Retina (tissue), 1 donor: Measurements from ENCODE around the gene SDK2.

ENCODE experiments used
- DNase-seq: peaks from one replicate; pipeline ENCODE4 v3.0.0-alpha.2; 2016

Gene SDK2

DNA sequence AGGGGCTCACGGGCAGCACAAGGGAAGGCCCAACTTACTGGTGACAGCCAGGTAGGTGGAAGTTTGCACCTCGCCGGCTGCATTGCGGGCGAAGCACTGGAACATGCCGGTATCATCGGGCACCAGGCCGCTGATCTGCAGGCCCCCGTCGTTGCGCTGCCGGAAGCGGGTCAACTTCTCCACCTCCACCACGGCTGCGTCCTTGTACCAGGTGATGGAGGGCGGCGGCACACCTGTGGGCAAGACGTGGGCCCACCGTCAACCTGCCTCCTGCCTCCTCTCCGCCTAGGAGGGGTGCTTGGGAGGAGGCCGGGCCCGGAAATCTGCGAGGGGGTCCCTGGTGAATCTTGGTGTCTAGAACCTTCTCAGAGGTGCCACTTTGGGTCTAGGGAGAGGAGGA lies 208.8 kb downstream of the SDK2 start:
- no peak for DNase-seq

DNA sequence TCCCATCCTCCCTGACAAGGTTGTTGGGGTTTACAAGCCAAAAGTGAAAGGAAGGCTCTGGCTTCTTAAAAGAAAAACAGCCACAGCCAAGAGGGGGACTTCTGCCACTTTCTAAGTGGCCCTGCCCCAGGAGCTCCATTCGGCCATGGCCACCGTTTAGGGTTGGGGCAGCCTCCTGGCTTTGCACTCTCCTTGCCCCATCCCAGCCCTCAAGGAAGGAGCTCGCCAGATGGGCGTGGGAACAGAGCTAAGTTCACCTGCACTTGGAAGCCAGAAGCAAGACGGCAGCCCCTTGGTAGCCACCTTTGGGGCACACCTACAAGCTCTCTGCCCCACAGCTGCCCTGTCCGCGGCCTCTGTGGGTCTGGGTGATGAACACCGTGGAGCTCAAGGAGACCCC lies 210.1 kb downstream of the SDK2 start:
- no peak for DNase-seq

DNA sequence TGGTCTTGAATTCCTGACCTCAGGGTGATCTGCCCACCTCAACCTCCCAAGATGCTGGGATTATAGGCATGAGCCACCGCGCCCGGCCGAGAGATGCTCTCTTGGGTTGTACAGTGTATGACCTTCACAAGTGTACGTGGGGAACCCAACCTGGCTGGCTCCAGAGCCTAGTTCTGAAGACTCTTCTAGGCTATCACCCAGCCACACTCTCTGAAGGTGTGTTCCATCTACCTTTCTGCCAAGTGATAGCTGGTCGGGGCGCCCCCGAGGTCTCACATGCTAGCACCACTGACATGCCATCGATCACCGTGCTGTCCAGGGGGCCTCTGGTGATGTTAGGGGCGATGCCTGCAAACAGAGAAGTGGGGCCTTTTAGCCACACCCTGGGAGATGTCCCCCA lies 210.7 kb downstream of the SDK2 start:
- DNase-seq = no peak

DNA sequence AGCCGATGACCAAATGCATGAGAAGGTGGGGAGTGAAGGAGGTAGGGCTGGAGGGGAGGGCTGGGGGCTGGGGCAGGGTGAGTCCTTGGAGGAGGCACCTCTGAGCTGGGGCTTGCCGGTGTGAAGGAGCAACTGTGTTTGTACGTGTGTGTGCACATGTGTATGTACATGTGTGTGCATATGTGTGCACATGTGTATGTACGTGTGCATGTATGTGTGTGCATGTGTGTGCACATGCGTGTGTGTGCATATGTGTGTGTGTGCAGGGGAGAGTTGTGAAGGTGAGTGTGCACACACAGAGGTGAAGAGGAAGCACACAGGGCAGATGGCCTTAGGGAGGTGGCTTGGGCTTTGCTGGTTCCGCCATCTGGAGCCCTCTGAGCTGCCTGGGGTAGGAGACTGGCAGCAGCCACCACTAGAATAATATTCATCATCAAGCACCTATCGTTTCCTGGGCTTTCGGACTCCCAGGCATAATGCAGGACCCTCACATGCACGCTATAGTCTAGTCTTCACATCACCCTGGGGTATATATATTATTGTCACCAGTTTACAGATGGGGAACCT lies 211.5 kb downstream of the SDK2 start:
- DNase-seq = no peak

DNA sequence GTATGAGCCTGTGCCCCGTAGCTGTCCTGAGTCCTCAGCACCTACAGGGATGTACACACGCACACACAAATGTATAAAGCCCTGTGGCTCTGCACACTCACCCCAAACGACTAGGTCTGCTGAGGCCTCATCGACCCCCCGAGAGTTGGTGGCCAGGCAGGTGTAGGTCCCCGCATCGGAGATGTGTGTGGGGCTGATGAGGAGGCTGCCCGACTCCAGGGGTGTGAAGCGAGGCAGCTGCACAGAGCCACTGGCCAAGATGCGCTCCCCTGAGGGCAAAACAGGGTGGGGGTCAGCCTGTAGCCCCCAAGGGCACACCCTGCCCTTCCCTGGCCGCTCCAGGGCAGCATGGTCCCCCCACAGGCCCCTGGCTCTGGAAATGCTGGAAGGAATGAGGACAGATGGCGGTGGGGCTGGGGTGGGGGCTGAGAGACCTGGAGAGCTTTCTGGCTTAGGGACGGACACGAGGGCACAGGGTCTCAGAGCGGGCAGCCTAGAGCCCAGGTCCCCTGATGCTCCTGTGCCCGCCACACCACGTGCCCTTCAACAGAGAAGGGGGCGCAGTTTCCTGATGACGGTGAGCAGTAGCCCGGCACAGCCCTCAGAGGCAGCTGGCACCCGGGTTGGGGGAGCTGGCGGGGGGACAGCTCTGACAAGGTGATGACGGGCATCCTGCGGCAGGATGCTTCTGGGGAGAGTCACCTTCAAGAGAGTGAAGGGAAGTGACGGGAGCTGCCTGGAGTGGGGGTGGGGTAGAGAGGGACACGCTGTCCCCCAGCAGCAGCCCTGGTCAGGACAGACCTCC lies 212.6 kb downstream of the SDK2 start:
- DNase-seq = no peak

DNA sequence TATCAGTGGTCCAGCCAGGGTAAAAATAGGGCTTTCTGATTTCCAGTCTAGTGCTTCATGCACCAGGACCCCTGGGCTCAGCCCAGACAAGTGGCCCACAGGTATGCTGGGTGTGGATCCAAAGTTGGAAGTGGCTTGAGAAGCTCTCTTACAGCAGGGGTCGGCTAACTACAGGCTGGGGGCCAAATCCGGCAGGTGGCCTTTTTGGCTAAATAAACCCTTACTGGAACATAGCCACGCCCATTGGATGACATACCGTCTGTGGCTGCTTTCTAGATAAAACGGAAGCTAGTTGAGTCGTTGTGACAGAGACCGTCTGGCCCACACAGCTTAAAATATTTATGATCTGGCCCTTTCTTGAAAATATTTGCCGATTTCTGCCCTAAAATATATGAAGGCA lies 213.4 kb downstream of the SDK2 start:
- DNase-seq = no peak

DNA sequence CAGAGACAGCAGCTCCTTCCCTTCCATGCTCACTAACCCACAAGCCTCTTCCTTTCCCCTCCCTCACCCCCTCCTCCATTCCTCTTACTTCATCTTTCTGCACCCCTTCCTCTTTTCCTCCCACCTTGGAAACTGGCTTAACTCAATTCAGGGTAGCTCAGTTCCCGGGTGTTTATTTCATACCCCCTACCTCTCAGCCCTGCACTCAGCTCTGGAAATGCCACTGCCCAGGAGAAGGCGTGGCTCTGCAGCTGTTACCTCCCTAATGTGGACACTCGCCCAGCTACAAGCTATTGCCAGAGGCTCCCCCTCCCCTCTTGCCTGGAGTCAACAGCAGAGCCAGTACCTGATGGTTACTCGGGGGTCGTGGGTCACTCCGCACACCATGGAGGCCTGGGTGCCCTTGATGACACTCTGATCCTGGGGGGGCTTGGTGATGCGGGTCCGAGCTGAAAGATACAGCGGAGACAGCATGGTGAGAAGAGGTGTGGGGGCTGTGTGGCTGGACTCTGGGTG lies 214.0 kb downstream of the SDK2 start:
- DNase-seq = no peak

DNA sequence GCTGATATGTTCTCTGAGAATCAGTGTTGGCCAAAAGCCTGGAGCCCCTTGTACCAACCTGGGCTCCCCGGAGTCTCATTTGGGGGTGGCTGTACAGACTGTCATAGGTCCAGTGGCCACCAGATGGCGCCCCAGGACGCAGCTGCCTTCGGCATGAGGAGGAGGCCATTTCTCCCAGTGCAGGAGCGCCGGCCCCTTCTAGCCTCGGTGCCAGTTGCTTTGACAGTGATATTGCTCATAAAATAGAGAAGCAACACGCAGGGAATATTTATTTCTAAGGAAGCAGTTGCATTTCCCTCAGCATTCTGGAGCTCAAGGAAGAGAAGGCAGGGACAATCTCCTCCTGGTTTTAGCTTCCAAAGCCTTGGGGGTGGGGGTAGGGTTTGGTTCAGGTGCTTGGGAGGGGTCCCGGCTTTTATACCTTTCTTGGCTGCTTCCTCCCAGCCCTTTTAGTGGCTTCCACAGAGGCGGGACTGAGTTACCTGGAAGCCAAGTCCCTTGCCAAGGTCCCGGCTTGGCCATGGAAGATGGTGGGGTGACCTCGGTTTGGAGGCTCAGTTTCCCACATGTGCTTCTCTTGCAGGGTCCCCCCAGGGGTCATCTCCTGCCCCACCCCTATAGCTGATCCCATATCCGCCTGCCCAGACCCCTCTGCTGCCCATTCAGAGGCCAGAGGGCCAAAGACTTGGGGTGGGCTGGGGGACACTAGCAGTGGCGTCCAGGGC lies 214.6 kb downstream of the SDK2 start:
- DNase-seq = peak; percentile 91

DNA sequence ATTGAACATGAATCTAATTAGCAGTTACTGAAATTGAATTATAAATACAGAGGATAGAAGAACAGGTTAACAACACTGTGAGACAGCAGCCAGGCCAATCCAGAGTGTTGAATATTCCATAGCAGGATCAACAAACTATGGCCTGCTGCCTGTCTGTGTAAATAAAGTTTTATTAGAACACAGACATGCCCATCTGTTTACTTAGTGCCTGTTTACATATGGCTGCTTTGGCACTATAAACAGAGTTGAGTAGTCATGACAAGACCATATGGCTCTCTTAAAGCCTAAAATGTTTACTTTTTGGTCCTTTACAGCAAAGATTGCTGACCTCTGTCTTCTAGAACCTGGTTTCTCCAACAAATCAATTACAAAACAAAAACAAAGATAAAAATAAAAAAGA lies 217.0 kb downstream of the SDK2 start:
- DNase-seq = no peak

DNA sequence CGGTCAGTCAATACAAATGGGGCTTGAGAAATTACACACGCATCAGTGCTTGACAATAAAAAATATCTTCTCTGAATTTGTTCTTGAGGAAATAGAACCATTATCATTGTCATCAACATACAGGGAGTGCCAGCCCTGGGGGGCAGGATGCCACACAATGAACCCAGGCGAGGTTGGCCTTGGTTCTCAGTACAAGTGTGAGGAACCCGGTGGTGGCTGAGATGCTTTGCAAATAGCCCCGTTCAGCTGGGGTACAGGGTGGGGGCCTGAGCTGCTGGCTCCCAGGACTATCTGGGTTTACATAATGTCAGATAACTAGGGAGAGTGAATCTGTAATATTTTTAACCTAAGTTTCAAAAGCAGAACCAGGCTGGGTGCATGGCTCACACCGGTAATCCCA lies 219.7 kb downstream of the SDK2 start:
- no peak for DNase-seq

DNA sequence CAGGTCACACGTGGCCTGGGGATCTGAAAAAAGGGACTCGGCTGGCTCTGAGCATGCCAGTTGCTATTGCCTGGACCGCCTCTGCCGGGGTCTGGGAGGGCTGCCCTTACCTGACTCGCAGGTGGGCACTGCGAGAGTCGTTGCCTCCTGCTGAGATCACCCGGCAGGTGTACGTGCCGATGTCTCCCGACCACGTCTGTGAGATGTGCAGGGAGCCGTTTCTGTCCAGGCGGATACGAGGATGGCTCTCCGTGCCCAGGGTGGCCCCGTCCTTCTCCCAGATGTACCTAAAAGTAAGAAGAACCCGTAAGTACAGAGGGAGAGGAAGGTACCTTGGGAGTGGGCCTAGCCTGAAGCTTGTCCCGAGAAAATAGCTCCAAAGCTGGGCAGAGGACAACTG lies 220.4 kb downstream of the SDK2 start:
- DNase-seq = no peak

DNA sequence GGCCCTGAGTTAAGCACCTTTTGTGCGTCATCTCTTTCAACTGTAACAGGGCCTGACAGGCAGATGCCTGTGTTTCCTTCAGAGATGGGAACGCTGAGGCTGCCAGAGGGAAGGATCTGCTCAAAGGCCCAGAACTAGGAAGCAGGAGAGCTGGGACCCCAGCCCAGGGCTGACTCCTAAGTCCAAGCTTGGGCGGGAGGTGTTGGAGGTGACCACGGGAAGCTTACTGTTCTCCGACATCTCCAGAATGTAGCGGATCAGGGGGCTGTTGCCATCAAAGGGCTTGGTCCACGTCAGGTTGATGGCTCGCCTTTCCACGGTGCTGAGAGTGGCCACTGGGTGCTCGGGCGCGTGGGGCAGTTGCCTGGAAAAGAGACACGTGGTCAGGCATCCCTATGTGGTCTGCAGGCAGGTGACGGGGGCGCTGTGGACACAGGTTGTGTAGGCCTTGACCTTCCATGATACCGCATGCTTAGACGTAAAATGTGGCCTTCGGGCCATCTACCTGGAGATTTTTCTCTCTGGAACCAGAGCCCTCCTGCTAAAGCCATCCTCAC lies 221.0 kb downstream of the SDK2 start:
- no peak for DNase-seq

DNA sequence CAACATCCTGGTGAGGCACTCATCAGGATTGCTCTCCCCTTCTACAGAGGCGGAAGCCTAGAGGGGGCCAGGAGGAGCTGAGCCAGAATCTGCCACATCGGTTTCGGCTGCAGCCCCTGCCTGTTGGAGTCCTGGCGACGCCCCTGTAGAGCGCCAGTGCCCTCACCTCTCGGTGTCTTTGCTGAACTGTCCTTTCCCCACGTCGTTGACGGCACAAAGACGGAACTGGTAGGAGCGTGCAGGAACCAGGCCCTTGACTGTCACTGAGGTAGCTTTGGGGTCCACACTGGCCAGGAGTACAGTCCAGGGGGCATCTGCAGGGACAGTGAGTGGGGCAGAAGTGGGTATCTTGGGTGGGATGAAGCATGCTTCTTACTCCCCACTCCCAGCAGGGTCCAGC lies 222.1 kb downstream of the SDK2 start:
- DNase-seq = no peak

DNA sequence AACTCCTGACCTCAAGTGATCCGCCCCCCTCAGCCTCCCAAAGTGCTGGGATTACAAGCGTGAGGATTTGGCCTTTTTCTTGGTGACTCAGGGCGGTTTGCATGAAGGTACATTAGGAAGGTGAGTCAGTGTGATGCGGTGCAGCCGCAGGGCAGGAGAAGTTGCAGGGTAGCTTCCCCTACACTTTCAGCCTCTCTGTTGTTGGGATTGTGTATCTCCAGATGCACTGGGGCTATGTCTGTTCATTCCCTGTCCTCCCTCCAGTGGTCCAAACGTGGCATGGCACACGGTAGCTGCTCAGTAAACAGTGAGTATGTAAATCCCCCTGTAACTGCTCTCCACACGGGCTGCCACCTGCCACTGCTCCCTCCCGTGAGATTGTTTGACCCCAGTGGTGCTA lies 223.3 kb downstream of the SDK2 start:
- DNase-seq = no peak

DNA sequence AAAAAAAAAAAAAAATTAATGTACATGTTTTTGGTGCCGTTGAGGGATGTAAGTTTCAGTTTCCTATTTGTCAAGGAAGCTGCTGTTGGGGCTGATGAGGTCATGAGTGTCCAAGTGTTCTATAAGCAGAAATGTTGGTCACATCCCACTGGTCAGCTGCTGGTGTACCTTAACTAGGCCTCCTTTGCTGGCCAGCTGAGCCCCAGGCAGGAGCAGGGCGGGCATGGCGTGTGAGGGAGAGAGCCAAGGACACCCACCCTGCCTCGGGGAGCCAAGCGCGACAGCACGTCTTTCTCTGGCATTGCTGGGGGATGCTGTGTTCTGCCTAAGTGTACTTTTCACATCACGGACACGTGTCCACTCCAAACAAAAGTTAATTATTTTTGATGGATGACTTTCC lies 224.4 kb downstream of the SDK2 start:
- no peak for DNase-seq

DNA sequence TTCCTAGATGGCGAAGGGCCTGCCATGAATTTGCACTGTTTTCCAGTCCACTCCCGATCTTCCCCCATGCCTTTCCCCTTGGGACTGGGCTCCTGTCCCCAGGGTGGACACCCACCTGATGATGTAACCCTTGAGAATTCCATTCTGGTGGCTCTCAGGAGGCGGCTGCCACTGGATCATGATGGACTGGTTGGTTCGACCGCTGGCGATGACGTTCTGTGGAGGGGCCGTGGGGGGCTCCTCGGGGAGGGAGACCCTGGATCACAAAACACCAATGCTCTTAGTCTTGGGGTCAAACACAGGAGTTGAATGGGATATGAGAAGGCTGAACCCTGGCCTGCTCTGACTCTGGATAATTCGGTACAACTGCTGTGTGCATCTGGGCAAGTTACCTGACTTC lies 225.2 kb downstream of the SDK2 start:
- DNase-seq = no peak

DNA sequence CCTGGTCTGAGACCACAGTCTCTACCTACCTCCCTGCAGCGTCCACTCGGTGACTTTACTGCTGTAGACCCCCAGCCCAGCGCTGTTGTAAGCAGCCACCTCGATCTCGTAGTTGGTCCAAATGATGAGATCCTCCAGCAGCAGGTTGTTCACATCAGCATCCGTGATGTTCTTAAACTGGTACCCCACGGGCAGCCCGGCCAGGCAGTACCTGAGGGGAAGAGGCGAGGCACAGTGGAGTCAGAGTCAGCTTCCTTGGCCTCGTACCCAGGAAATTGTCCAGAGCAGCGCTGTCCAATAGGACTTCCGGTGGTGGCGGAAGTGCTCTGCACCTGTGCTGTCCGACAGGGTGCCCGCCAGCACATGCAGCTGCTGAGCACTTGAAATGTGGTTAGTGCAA lies 228.5 kb downstream of the SDK2 start:
- DNase-seq = no peak

DNA sequence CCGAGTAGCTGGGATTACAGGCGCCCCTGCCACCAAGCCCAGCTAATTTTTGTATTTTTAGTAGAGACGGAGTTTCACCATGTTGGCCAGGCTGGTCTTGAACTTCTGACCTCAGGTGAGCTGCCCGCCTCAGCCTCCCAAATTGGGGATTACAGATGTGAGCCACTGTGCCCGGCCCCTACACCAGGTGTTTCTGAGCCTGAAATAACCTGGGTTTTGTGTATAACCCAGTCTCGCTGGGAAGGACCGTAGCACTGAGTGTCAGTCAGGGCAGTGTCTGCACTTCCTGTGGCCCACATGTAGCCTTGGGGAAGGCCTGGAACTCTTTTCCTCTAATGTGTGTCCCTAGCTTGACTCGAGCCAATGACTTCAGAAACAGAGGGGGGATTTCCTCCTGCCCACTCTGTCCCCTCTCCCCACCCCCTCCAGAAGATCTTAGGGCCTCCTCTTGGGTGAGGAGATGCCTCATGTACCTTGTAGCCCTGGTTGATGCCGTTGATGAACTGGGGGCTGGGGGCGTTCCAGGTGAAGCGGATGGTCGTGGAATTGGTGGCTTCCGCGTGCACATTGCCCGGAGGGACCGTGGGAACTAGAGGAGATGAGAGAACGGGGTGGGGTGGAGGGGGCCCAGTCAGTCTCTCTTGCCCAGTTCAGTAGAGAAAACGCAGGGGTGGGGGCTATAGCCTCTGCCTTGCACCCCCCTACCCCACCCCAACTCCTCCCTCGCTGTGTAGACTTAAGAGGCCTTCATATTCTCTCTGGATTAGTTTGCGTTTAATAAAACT lies 229.9 kb downstream of the SDK2 start:
- DNase-seq = no peak

DNA sequence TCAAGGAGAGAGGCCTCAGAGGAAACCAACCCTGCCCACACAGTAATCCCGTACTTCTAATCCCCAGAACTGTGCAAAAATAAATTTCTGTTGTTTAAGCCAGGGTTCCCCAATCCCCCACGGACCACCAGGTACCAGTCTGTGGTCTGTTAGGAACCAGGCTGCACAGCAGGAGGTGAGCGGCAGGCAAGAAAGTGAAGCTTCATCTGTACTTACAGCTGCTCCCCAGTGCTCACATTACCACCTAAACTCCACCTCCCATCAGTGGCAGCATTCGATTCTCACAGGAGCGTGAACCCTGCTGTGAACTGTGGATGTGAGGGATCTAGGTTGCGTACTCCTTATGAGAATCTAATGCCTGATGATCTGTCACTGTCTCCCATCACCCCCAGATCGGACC lies 231.3 kb downstream of the SDK2 start:
- DNase-seq = no peak

DNA sequence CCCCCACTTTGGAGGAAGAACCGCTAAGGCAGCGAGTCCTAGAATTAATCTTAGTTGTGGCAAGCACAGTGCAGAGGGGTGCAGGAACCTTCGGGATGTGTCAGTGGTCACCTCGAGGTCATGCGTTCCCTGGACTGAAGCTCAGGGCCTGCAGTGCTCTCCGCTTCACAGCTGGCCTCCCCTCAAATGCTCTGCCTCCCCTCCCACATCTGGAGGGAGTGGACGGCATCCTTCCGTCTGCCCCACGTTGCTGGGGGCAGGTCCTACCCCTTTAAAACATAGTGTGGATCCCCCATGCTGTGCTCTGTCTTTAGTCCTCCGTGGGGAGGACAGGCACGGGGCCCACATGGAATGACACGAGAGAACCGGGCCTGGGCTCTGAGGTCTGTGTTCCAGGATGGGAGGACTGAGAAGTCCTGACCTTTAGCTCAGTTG lies 232.9 kb downstream of the SDK2 start:
- no peak for DNase-seq

DNA sequence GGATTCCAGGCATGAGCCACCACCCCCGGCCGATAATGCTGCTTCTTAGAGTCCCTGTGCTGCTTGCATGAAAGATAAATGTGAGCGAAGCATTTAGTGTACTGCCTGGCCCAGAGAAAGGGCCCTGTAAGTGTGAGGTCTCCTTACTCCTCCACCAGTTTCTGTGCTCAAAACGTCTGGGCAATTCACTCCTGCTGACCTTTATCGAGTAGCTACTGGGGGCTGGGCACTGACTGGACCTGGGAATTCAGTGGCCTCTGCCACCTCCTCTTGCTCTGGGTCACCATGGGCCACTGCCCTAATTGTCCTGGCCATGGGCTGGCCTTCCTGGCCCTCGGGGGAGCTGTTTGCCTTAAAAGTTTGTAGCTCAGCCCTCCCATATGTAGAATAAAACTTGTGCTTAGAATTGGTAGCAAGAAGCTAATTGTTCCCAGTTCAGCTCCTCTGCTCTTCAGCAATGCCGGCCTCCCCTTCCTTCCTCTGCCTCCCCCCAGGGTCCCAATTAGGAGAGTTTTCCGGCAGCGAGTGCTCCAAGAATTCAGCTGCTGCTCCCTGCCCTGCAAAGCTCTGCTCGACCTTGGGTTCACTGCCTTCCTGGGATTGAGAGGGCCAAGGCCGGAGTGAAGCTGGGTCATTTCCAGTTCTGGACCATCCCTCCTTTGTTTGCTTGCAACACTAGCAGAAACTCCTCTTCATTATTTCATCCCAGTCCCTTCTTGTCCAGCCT lies 233.5 kb downstream of the SDK2 start:
- peak; percentile 61 for DNase-seq

DNA sequence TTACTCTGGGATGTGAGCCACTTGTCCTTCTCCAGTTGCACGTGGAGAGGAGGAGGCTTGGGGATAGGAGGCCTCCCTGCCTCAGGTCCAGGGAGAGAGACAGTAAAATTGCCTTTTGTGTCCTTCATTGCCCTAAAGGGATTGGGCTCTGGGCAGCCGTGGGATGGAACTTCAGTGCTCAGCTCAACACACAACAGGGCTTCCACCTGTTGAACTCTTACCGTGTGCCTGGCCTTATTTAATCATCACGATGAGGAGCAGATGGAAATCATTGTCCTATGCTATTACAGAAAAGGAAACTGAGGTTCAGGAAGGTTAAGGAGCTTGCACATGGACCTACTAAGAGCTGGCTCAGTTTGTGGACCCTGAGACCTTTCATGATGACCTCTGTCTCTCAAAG lies 240.0 kb downstream of the SDK2 start:
- DNase-seq = no peak
